OCI-LY1 (cell line): Measurements from ENCODE around the gene LAPTM5.

Source experiments
- H2AFZ ChIP-seq: fragments of 200-600 bp; sonication (generic), shearing (Covaris generic); 2 replicates; pipeline ENCODE4 v1.6.0; 2014; ENCODE audit warnings: antibody characterized with exemption, mild to moderate bottlenecking, low read length
- H3F3A ChIP-seq: fragments of 200-600 bp; sonication (generic), shearing (Covaris generic); 2 replicates; pipeline ENCODE4 v1.6.0; 2014; ENCODE audit warnings: mild to moderate bottlenecking, antibody characterized with exemption, low read length, moderate library complexity; ENCODE audit not compliant: insufficient read depth
- H3K27ac ChIP-seq: fragments of 200-600 bp; sonication (generic); 2 replicates; pipeline ENCODE4 v1.5.1; 2014; ENCODE audit warnings: low read length, mixed run types, mild to moderate bottlenecking, low read depth; ENCODE audit not compliant: poor library complexity, severe bottlenecking
- H3K27me3 ChIP-seq: fragments of 200-600 bp; sonication (generic); 2 replicates; pipeline ENCODE4 v1.6.0; 2014; ENCODE audit warnings: antibody characterized with exemption, mild to moderate bottlenecking, low read length, moderate library complexity; ENCODE audit not compliant: insufficient read depth
- H3K36me3 ChIP-seq: fragments of 200-600 bp; sonication (generic); 2 replicates; pipeline ENCODE4 v1.6.1; 2014; ENCODE audit warnings: mild to moderate bottlenecking, antibody characterized with exemption, low read length, moderate library complexity, mixed read lengths; ENCODE audit not compliant: insufficient read depth
- H3K4me1 ChIP-seq: fragments of 200-600 bp; sonication (generic); 2 replicates; pipeline ENCODE4 v1.5.1; 2014; ENCODE audit warnings: mild to moderate bottlenecking, low read length, moderate library complexity; ENCODE audit not compliant: insufficient read depth, severe bottlenecking
- H3K4me2 ChIP-seq: fragments of 200-600 bp; sonication (generic), shearing (Covaris generic); 2 replicates; pipeline ENCODE4 v1.6.1; 2014; ENCODE audit warnings: low read length
- H3K4me3 ChIP-seq: fragments of 200-600 bp; sonication (generic); 2 replicates; pipeline ENCODE4 v1.5.1; 2014; ENCODE audit warnings: low read length, low read depth, mild to moderate bottlenecking, mixed read lengths; ENCODE audit not compliant: poor library complexity, severe bottlenecking
- H3K79me2 ChIP-seq: fragments of 200-600 bp; shearing (Covaris generic); 2 replicates; pipeline ENCODE4 v1.6.1; 2016; ENCODE audit warnings: mixed run types, low read length, mixed read lengths; ENCODE audit not compliant: insufficient read depth
- H3K9ac ChIP-seq: fragments of 200-600 bp; sonication (generic), shearing (Covaris generic); 2 replicates; pipeline ENCODE4 v1.6.1; 2014; ENCODE audit warnings: mild to moderate bottlenecking, low read length, mixed read lengths
- H3K9me2 ChIP-seq: fragments of 200-600 bp; sonication (generic), shearing (Covaris generic); 2 replicates; pipeline ENCODE4 v1.6.1; 2014; ENCODE audit warnings: low read depth, mild to moderate bottlenecking, low read length, mixed read lengths
- H3K9me3 ChIP-seq: fragments of 200-600 bp; shearing (Covaris generic); 2 replicates; pipeline ENCODE4 v1.6.1; 2014; ENCODE audit warnings: low read length, mixed read lengths
- H4K20me1 ChIP-seq: fragments of 200-600 bp; sonication (generic), shearing (Covaris generic); 2 replicates; pipeline ENCODE4 v1.6.0; 2016; ENCODE audit warnings: mild to moderate bottlenecking, low read length; ENCODE audit not compliant: insufficient read depth
- CTCF ChIP-seq: fragments of 200-600 bp; sonication (generic), shearing (Covaris generic); IDR thresholded peaks from 2 replicates; pipeline ENCODE4 v1.5.1; 2017; ENCODE audit warnings: mild to moderate bottlenecking, antibody characterized with exemption, low read length, moderate library complexity, mixed read lengths
- EZH2 ChIP-seq: fragments of 200-600 bp; sonication (generic), shearing (Covaris generic); IDR thresholded peaks from 2 replicates; pipeline ENCODE4 v1.8.0; 2017; ENCODE audit warnings: borderline replicate concordance, mixed run types, mild to moderate bottlenecking, antibody characterized with exemption, low read length, moderate library complexity, mixed read lengths

The LAPTM5 gene

GRCh38 chr1:30765556-30766434, 8.2 kb upstream of the LAPTM5 start:
- no peaks in the 10 kb centered on the region for H3K9me3 ChIP-seq
- H3K4me2 ChIP-seq: no peak overlapping the region
- no peaks in the 10 kb centered on the region for H3K9me2 ChIP-seq
- H3K4me3 ChIP-seq: no peak overlapping the region
- H2AFZ ChIP-seq: no peak overlapping the region
- H3K27ac ChIP-seq: no peak overlapping the region
- TF ChIP-seq CTCF: no peak
- no peak for TF ChIP-seq EZH2
- no peaks in the 10 kb centered on the region for H3K79me2 ChIP-seq
- H3K27me3 ChIP-seq: no peaks in the 10 kb centered on the region
- H3K4me1 ChIP-seq: peaks cover 17% of the 10 kb centered on the region
- no peak overlapping the region for H3K9ac ChIP-seq
- H3F3A ChIP-seq: no peaks in the 10 kb centered on the region
- H3K36me3 ChIP-seq: no peaks in the 10 kb centered on the region
- H4K20me1 ChIP-seq: no peaks in the 10 kb centered on the region

- TF ChIP-seq EZH2 (no peak), CTCF (no peak)
- Histone ChIP-seq H3K27me3 (peaks cover 5% of the 10 kb centered on the region; the same call in 1 of the 2 replicates), H2AFZ (no peak overlapping the region), H3K9me2 (no peaks in the 10 kb centered on the region), H3K4me1 (peaks cover 24% of the 10 kb centered on the region), H3K4me2 (no peak overlapping the region), H3F3A (no peaks in the 10 kb centered on the region), H3K9me3 (no peaks in the 10 kb centered on the region), H3K27ac (no peak overlapping the region), H4K20me1 (no peaks in the 10 kb centered on the region), H3K4me3 (no peak overlapping the region), H3K36me3 (no peaks in the 10 kb centered on the region), H3K9ac (no peak overlapping the region), H3K79me2 (no peaks in the 10 kb centered on the region)
Measured at GRCh38 chr1:30764939-30765555, 7.5 kb upstream of the LAPTM5 start.

- Histone ChIP-seq H3K36me3 (no peaks in the 10 kb centered on the region), H4K20me1 (no peaks in the 10 kb centered on the region)
Measured at GRCh38 chr1:30764396-30764795, 6.8 kb upstream of the LAPTM5 start.

More at GRCh38 chr1:30764396-30764795, 6.8 kb upstream of the LAPTM5 start:
- Histone ChIP-seq H3K4me1 (peaks cover 31% of the 10 kb centered on the region), H3K27ac (no peak overlapping the region), H3K9me2 (no peaks in the 10 kb centered on the region), H3F3A (no peaks in the 10 kb centered on the region; the same call in 1 of the 2 replicates), H3K4me2 (no peak overlapping the region), H3K4me3 (no peak overlapping the region), H3K9ac (no peak overlapping the region), H3K27me3 (peaks cover 5% of the 10 kb centered on the region; the same call in 1 of the 2 replicates), H3K79me2 (no peaks in the 10 kb centered on the region), H3K9me3 (no peaks in the 10 kb centered on the region), H2AFZ (no peak overlapping the region)
- no peak for TF ChIP-seq CTCF
- TF ChIP-seq EZH2: no peak
